IPS-20b (cell line): ENCODE results near the gene DKKL1.

Experiments used
- H3K27ac ChIP-seq: one replicate; pipeline ENCODE4 v1.5.1; 2013; ENCODE audit warnings: low read length
- H3K27me3 ChIP-seq: 2 replicates; pipeline ENCODE4 v1.6.1; 2013; ENCODE audit warnings: mild to moderate bottlenecking, low read length, inconsistent platforms; ENCODE audit not compliant: insufficient read depth
- H3K36me3 ChIP-seq: 2 replicates; pipeline ENCODE4 v1.6.1; 2013; ENCODE audit warnings: low read depth, mild to moderate bottlenecking, inconsistent platforms, low read length, moderate library complexity; ENCODE audit not compliant: insufficient read depth
- H3K4me1 ChIP-seq: 2 replicates; pipeline ENCODE4 v1.6.1; 2013; ENCODE audit warnings: mild to moderate bottlenecking, control low read depth, inconsistent platforms, low read length, moderate library complexity; ENCODE audit not compliant: insufficient read depth
- H3K4me3 ChIP-seq: 2 replicates; pipeline ENCODE4 v1.5.1; 2013; ENCODE audit warnings: mild to moderate bottlenecking, low read length, inconsistent platforms
- H3K9ac ChIP-seq: 2 replicates; pipeline ENCODE4 v1.6.1; 2013; ENCODE audit warnings: low read depth, mild to moderate bottlenecking, inconsistent platforms, low read length, moderate library complexity
- H3K9me3 ChIP-seq: 2 replicates; pipeline ENCODE4 v1.6.1; 2013; ENCODE audit warnings: mild to moderate bottlenecking, low read depth, low read length, inconsistent platforms; ENCODE audit not compliant: insufficient read depth

The DKKL1 gene

GRCh38 chr19:49408816-49409440 is 45.3 kb downstream of the DKKL1 start:
- no peak overlapping the region for H3K4me3 ChIP-seq
- peaks cover 4% of the 10 kb centered on the region; the same call in 1 of the 2 replicates for H3K4me1 ChIP-seq
- H3K9ac ChIP-seq, result no peak overlapping the region

DNA sequence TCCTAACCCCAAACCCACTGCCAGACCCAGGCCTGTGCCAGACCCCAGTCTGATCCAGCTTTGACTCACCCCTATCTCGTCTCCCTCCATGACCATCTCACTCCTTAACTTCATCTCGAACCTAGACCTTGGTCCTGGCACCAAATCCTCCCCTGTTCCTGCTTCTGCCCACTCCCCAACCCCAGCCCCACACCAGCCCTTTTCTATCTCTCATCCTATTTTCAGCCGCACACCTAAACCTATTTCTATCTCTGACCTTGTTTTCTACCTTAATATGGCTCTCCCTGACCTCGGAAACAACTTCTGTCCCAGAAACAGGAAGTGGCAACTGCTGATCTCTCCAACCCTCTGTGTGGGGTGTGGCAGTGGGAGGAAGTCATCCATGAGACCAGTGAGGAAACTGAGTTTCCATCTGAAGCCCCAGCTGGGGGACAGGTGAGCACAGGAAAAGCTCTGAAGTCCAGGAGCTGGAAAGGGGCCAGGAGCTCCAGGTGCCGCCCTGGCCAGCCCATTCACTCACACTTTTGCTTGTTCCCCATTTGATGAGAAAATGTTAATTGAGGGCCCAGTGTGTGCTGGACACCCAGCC is 45.9 kb downstream of the DKKL1 start:
- H3K27ac ChIP-seq, result no peak overlapping the region

More at GRCh38 chr19:49408816-49409440, 45.3 kb downstream of the DKKL1 start:
- Histone ChIP-seq H3K27ac (no peak overlapping the region), H3K36me3 (no peaks in the 10 kb centered on the region), H3K27me3 (no peaks in the 10 kb centered on the region), H3K9me3 (no peaks in the 10 kb centered on the region)

GRCh38 chr19:49411681-49412326 is 48.1 kb downstream of the DKKL1 start:
- Histone ChIP-seq H3K36me3 (no peaks in the 10 kb centered on the region), H3K4me1 (no peaks in the 10 kb centered on the region), H3K9me3 (no peaks in the 10 kb centered on the region), H3K9ac (no peak overlapping the region), H3K4me3 (no peak overlapping the region), H3K27ac (no peak overlapping the region), H3K27me3 (no peaks in the 10 kb centered on the region)

More for the DNA sequence above, 45.9 kb downstream of the DKKL1 start:
- Histone ChIP-seq H3K9ac (no peak overlapping the region), H3K36me3 (no peaks in the 10 kb centered on the region), H3K4me3 (no peak overlapping the region), H3K27me3 (no peaks in the 10 kb centered on the region), H3K4me1 (no peaks in the 10 kb centered on the region; the same call in 1 of the 2 replicates), H3K9me3 (no peaks in the 10 kb centered on the region)

GRCh38 chr19:49413348-49413747 is 49.7 kb downstream of the DKKL1 start:
- H3K9me3 ChIP-seq, result no peaks in the 10 kb centered on the region
- no peak overlapping the region for H3K27ac ChIP-seq
- H3K27me3 ChIP-seq, result peaks cover 6% of the 10 kb centered on the region; the same call in 1 of the 2 replicates
- no peak overlapping the region for H3K4me3 ChIP-seq
- H3K4me1 ChIP-seq, result no peaks in the 10 kb centered on the region
- H3K9ac ChIP-seq, result no peak overlapping the region
- H3K36me3 ChIP-seq, result no peaks in the 10 kb centered on the region

GRCh38 chr19:49414256-49414655 is 50.6 kb downstream of the DKKL1 start:
- H3K9ac ChIP-seq, result no peak overlapping the region
- no peaks in the 10 kb centered on the region for H3K36me3 ChIP-seq
- H3K27ac ChIP-seq, result no peak overlapping the region
- no peaks in the 10 kb centered on the region for H3K9me3 ChIP-seq
- H3K27me3 ChIP-seq, result peaks cover 15% of the 10 kb centered on the region; the same call in 1 of the 2 replicates
- H3K4me1 ChIP-seq, result no peaks in the 10 kb centered on the region
- no peak overlapping the region for H3K4me3 ChIP-seq

DNA sequence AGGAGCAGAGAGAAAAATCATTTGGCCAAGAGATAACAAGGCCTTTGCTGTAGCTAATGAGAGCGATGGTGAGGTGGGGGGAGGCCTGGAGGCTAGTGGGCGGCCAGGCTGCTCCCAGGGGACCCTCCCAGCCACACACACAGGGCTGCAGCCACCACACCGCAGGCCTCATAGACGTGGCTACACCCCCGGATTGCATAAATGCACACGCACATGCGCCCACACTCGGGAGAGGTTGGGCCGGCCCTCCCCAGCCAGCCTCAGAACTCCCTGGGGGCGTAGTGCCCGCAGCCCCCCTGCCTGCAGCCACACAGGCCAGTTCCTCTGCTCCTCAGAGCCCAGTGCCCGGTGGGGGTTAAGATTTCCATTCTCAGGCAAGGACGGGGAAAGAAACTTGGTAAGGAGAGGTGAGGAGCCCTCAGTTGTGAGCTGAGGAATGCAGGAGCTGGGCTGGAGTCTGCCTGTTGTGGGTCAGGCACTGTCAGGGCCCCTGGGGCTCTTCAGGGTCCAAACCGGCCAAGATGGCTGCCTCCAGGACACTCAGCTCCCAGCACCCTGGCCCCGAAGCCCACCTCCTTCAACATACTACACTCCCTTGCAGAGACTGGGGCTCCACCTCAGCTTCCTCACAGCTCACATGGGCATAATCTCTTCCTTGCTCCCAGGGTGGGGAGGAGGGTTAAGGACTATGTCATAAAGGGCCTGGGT is 51.6 kb downstream of the DKKL1 start:
- no peak overlapping the region for H3K4me3 ChIP-seq
- H3K36me3 ChIP-seq, result no peaks in the 10 kb centered on the region
- H3K27me3 ChIP-seq, result peaks cover 21% of the 10 kb centered on the region
- no peak overlapping the region for H3K27ac ChIP-seq
- H3K9ac ChIP-seq, result no peak overlapping the region
- H3K4me1 ChIP-seq, result no peaks in the 10 kb centered on the region
- no peaks in the 10 kb centered on the region for H3K9me3 ChIP-seq

GRCh38 chr19:49415810-49416200 is 52.1 kb downstream of the DKKL1 start:
- no peak overlapping the region for H3K4me3 ChIP-seq
- H3K9ac ChIP-seq, result no peak overlapping the region
- peaks cover 27% of the 10 kb centered on the region for H3K27me3 ChIP-seq
- no peaks in the 10 kb centered on the region for H3K36me3 ChIP-seq
- no peaks in the 10 kb centered on the region; the same call in 1 of the 2 replicates for H3K4me1 ChIP-seq
- no peaks in the 10 kb centered on the region for H3K9me3 ChIP-seq
- no peak overlapping the region for H3K27ac ChIP-seq

- H3K27me3 ChIP-seq, result peaks cover 40% of the 10 kb centered on the region
- H3K36me3 ChIP-seq, result no peaks in the 10 kb centered on the region
- H3K4me1 ChIP-seq, result no peaks in the 10 kb centered on the region; the same call in 1 of the 2 replicates
- no peak overlapping the region for H3K4me3 ChIP-seq
- no peaks in the 10 kb centered on the region for H3K9me3 ChIP-seq
- H3K27ac ChIP-seq, result no peak overlapping the region
- H3K9ac ChIP-seq, result no peak overlapping the region
Measured at GRCh38 chr19:49417088-49417487, 53.4 kb downstream of the DKKL1 start.

DNA sequence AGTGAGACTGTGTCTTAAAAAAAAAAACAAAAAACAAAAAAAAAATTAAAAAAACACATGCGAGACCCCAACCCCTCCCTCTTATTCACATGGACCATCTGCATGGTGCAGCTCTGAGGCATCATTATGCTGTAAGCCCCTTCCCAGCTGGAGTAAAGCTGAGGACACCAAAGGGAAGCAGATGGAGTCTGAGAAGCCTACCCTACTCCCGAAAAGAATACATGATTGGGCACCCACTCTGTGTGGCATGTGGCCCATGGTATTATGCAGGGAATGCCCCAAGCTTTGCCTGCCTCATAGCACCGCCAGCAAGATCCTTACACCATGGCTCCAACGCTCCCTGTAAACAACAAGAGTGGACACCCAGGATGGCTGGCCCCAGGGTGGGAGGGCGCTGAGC is 54.8 kb downstream of the DKKL1 start:
- H3K36me3 ChIP-seq, result no peaks in the 10 kb centered on the region
- no peaks in the 10 kb centered on the region for H3K9me3 ChIP-seq
- no peaks in the 10 kb centered on the region; the same call in 1 of the 2 replicates for H3K4me1 ChIP-seq
- no peak overlapping the region for H3K9ac ChIP-seq
- H3K27ac ChIP-seq, result no peak overlapping the region
- H3K27me3 ChIP-seq, result peaks cover 54% of the 10 kb centered on the region
- no peak overlapping the region for H3K4me3 ChIP-seq

- Histone ChIP-seq H3K9me3 (no peaks in the 10 kb centered on the region), H3K36me3 (no peaks in the 10 kb centered on the region), H3K4me1 (no peaks in the 10 kb centered on the region; the same call in 1 of the 2 replicates), H3K9ac (no peak overlapping the region), H3K27ac (no peak overlapping the region), H3K4me3 (no peak overlapping the region), H3K27me3 (peaks cover 61% of the 10 kb centered on the region)
Measured at GRCh38 chr19:49419173-49419572, 55.5 kb downstream of the DKKL1 start.

GRCh38 chr19:49420227-49420626 is 56.5 kb downstream of the DKKL1 start:
- Histone ChIP-seq H3K27ac (no peak overlapping the region), H3K4me1 (no peaks in the 10 kb centered on the region; the same call in 1 of the 2 replicates), H3K36me3 (no peaks in the 10 kb centered on the region), H3K9me3 (no peaks in the 10 kb centered on the region), H3K27me3 (peaks cover 71% of the 10 kb centered on the region), H3K4me3 (no peak overlapping the region), H3K9ac (no peak overlapping the region)
